NAMALWA (cell line): ENCODE data around the gene SPATA21.
A peak's percentile ranks its signal among the peaks of the same experiment; 100 is the strongest.

ENCODE experiments used
- DNase-seq: peaks from one replicate; pipeline ENCODE4 v3.0.0-alpha.2; 2015; ENCODE audit warnings: low spot score

Gene SPATA21

DNA sequence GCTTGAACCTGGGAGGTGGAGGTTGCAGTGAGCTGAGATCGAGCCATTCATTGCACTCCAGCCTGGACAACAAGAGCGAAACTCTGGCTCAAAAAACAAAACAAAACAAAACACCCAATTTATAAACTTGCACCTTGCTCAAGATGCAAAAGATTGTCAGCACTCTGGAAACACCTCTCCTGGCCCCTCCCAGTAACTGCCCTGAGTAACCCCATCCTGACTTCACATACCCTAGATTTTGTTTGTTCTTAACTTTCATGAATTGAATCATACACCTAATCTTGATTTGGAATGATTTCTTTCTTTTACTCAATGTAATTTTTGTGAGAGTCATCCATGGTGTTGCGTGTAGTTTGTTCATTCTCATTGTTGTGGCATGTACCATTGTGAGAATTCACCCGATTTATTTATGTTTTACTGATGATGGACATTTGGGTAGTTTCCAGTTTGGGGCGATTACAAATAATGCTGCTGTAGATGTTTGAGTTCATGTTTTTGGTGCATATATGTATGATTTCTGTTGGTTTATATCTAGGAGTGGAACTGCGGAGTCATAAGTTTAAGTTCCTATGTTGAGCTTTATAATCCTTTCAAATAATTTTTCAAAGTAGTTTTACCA, 13.7 kb upstream of the SPATA21 start:
- DNase-seq = no peak

DNA sequence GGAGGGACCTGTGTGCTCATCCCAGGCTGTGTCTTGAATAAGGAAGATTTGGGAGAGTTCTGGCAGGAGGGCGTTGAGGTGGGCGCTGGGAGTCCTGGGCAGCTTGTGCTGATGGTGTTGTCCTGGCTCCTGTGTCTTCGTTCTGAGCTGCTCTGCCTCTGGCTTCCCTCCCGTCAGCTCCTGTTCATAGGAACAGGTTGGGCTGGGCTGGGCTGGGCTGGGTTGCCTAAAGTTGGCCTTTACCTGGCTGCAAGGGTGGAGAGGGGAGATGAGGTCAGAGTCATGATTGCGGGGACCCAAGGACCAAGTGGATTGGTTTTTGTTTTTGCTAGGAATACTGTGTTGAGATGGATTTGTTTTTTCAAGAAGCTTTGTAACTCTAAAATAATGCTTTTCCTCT, 12.4 kb upstream of the SPATA21 start:
- no peak for DNase-seq

DNA sequence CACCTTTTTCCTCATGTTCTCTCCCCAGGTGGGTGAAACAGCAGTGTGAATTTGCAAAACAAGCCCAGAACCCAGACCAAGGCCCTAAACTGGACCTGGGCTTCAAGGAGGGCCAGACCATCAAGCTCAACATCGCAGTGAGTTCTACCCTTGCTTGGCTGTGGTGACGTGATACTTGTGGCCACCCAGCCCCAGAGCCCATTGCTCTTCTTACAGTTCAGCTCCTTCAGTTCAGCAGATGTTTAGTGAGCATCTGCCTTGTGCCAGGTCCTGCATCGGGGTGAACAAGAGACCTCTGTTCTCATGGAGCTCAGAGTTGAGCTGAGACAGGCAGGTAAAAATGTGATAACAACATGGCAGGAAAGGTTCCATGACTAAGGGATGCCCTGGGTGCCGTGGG, 11.8 kb upstream of the SPATA21 start:
- no peak for DNase-seq

DNA sequence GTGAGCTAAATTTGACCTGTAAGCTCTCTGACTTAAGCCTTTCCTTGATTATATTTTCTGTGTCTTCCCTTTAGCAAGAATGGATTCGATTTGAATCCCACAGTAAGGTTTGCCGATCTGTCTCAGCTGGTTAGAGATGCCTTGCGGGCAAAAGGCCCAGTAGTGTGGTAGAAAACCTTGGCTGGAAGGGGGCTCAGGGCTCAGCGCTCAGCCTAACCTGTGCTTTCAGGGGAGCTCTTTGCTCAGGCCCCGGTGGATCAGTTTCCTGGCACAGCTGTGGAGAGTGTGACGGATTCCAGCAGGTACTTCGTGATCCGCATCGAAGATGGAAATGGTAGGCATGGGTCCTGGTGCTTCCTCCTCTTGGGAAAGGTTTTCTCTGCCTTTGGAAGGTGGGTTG, 10.4 kb upstream of the SPATA21 start:
- DNase-seq = no peak

DNA sequence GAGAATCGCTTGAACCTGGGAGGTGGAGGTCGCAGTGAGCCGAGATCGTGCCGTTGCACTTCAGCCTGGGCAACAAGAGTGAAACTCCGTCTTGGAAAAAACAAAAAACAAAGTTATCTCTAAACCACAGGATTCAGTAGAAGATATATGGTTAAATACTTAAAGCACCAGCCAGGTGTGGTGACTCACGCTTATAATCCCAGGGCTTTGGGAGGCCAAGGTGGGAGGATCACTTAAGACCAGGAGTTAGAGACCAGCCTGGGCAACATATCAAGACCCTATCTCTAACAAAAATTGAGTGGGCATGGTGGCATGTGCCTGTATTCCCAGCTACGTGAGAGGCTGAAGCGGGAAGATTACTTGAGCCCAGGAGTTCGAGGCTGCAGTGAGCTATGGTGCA, 8.9 kb upstream of the SPATA21 start:
- DNase-seq = no peak

DNA sequence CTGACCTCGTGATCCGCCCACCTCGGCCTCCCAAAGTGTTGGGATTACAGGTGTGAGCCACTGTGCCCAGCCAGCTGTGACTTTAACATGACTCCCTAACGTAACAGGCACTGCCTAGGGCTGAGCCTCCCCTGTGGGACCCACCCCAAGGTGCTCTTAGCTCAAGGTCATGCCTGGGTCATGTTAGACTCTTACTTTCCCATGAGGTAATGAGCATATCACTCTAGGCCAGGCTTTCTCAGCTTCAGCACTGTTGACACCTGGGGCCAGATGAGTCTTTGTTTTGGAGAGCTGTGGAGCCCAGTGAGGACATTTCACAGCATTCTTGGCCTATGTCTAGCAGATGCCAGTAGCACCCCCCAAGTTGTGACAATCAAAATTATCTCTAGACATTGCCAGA, 7.8 kb upstream of the SPATA21 start:
- DNase-seq = no peak

DNA sequence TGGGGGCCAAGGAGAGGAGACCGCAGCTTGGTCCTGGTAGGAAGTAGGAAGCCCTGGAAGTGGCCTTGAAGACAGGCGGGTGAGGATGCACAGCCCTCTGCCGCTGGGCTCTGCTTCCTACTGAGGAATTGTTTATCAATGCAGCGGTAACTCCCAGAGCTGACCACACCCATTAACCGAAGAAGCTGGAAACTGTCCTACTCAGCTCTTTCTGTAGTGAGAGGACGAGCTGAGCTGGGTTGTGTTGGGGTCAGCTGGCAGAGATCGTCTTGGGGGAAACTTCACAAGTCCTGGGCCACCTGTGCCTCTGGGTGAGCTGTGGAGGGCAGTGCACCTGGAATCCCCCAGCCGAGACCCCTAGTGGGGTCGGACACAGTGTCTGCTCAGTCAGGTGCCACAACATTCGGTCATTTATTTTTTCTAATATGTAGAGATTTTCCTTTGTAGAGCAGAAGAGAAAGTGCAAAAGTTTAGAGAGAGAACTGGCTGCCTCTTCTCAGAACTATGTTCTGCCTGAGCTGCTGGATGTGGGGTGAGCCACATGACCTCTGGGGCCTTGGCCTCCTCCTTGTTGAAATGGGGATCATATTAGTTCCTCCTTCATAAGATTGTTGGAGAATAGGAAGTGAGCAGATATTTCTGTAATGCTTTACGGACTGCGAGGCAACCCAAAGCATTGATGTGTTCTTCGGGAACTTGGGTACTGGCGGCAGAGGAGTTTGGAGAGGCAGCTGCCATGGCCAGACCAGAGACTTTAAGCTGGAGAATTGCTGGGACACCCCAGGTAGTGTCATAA, 6.9 kb upstream of the SPATA21 start:
- DNase-seq = no peak

DNA sequence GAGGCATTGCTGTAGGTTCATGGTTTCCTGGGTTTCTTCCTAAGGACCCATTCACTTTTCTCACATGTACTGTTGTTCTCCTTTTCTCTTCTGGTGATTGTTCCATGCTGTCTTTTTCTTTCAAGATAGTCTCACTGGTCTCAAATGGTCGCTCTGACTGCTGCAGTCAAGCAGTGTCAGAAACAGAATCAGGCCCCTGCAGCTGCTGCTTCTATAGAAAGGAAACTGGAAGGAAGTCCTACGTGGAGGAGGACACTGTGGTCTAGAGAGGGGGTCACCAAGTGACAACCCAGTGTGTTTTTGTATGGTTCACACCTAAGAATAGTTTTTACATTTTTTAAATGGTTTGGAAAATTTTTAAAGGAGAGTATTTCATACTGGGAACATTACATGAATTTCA, 5.7 kb upstream of the SPATA21 start:
- no peak for DNase-seq

DNA sequence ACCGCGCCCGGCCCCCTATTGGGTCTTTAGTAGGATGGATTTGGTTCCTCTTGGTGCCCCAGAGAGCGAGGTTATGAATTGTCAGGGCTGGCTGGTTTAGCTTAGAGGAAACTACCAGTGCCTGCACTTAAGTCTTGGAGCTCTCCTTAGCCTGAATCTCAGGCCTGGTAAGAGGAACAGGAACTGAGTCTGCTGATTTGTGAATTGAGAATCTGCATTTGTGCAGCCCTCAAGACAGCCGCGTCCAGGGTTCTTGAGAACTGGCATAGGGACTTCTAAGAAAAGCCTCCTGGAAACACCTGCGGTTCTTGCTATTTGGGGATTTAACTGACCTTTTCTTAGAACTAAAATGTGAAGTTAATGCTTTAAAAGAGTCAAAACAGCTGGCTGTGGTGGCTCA, 5.0 kb upstream of the SPATA21 start:
- DNase-seq = peak; percentile 38

DNA sequence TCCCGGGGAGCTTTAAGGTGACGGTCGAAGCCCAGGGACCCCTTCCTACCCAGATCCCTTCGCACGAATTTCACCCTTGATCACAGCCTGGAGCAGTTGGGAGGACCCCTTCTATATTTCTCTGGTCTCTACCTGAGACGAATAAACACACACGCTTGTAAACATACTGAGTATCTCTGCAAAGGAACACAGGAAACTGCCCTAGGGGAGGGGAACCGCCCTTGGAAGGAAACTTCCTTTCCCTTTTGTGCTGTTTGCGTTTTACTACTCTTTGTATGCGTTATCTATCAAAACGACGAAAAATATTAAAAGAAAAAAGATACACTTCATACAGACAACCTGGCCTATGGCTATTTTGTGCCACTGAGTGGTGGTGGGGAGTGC, 4.0 kb upstream of the SPATA21 start:
- no peak for DNase-seq

DNA sequence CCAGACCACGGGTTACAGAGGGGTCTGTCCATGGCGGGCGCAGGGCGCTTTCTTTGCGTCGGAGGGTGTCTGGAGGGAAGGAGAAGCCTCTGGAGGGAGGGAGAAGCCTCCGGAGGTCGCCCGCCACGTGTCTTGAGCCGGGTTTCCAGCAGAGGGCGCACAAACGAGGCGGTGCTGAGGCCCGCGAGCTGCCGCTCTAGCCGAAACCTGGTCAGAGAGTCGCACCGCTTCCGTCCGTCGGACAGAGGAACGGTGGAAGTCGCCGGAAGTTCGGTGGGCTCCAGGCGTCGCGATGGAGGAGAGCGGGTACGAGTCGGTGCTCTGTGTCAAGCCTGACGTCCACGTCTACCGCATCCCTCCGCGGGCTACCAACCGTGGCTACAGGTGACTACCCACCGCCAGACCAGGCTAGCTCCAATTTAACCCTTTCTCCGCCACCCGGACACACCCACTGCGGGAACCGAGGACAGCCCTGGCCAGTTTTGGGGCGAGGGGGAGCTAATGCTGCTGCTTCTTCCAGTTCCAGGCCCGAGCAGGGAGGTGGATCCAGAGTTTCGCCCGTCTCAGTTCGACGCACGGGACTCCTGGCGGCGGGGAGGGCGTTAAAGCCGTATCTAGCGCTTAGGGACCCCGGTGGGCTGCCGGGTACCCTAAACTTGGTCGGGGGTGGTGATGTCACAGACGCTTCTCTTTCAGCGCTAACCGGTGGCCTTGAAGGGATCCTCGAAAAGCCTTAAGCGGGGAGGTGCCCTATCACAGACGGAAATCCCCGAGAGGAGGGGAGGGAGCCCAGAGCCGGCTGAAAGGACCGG, 3.5 kb upstream of the SPATA21 start, which contains the start of gene NECAP2:
NECAP2 (plus strand) TSS at position 255 of the 812 bp plus-strand sequence; CDS start at position 293, 38 bp downstream.
- peak; percentile 97 for DNase-seq

DNA sequence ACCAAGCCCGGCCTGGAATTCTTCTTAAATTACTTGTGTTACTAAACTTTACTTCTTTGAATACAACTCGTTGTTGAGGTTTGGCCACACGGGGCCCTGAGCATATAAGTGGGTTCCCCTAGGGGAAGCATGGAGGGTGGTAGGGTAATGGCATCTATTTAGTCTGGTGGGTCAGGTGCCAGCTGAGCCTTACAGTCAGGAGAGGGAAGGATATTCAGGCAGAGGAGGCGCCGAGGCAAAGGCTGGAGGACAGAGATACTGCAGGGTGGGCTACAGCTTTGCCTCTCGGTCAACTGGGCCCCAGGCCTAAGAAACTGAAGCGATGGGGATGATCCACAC, 2.9 kb upstream of the SPATA21 start:
- DNase-seq = no peak

DNA sequence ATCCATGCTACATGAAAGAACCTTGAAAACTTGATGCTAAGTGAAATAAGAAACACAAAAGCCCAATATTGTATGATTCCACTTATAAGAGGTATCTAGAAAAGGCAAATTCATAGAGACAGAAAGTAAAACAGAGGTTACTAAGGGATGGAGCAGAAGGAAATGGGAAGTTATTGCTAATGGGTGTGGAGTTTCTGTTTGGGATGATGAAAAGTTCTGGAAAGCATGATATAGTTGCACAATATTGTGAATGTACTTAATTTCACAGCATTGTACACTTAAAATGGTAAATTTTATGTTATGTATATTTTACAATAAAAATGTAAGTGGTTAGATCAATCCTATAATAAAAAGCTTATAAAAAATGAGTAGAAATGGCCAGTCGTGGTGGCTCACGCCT, 1.7 kb upstream of the SPATA21 start:
- DNase-seq = no peak

DNA sequence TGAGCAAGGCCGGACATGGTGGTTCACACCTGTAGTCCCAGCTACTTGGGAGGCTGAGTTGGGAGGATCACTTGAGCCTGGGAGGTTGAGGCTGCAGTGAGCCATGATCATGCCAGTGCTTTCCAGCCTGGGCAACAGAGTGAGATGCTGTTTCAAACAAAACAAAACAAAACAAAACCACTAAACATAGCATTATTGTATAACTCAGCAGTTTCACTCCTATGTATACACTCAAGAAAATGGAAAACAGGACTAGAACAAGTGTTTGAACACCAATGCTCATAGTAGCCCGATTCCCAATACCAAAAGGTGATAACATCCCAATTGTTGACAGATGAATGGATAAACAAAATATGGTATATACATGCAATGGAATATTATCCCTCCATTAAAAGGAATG, 1.3 kb upstream of the SPATA21 start:
- DNase-seq = no peak

DNA sequence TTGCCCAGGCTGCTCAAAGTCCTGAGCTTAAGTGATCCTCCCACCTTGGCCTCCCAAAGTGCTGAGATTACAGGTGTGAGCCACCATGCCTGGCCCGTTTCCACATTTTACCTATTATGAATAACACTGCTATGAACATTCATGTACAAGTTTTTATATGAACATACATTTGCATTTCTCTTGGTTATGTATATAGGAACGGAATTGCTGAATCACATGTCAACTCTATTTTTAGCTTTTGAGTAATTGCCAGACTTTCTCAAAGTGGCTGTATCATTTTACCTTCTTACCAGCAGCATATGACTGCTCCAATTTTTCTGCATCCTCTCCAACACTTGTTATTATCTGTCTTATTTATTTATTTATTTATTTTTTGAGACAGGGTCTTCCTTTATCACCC, 2.7 kb downstream of the SPATA21 start:
- no peak for DNase-seq

DNA sequence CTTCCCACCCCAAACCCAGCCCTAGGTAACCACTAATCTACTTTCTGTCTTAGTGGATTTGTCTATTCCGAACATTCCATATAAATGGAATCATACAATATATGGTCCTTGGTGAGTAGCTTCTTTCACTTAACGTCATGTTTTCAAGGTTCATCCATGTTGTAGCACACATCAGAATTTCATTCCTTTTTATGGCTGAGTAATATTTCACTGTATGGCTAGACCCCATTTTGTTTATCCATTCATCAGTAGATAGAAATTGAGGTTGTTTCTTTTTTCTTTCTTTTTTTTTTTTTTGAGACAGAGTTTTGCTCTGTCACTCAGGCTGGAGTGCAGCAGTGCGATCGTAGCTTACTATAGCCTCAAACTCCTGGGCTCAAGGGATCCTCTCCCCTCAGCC, 3.2 kb downstream of the SPATA21 start:
- DNase-seq = no peak

DNA sequence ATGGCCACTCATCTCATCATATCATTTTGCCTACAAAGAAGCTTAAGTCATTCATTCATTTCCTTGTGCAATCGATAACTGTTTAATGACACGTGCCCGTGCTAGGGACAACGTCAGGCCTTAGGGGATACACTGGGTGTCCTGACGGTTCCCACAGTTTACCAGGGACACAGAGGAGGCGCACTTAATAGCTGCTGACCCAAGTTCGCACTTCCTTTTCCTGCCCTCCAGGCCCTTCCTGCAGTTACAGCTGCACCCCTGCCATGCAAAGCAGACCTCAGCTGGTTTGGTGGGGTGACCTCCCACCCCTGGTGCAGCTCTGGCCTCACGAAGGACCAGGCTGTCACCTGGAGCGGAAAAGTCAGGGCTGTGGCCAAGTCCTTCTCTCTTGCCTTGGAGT, 4.2 kb downstream of the SPATA21 start:
- DNase-seq = peak; percentile 51

DNA sequence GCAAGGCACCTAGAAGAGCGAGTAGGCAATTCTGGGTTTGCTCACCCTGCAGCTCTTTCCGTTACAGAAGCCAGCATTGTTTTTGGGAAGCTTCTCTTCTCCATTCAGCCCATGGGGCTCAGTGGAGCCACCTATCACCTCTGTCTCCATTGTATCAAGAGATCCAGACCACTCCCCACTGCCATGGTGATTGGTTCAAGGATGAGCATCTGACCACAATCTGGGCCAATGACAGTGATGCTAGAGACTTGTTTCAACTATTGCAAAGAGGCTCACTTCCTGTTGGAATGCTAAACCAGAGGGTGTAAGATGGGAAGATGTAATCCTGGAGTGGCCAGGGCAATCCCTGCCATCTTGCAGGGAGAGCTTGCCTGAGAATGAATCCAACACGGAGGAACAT, 6.6 kb downstream of the SPATA21 start:
- DNase-seq = peak; percentile 68

DNA sequence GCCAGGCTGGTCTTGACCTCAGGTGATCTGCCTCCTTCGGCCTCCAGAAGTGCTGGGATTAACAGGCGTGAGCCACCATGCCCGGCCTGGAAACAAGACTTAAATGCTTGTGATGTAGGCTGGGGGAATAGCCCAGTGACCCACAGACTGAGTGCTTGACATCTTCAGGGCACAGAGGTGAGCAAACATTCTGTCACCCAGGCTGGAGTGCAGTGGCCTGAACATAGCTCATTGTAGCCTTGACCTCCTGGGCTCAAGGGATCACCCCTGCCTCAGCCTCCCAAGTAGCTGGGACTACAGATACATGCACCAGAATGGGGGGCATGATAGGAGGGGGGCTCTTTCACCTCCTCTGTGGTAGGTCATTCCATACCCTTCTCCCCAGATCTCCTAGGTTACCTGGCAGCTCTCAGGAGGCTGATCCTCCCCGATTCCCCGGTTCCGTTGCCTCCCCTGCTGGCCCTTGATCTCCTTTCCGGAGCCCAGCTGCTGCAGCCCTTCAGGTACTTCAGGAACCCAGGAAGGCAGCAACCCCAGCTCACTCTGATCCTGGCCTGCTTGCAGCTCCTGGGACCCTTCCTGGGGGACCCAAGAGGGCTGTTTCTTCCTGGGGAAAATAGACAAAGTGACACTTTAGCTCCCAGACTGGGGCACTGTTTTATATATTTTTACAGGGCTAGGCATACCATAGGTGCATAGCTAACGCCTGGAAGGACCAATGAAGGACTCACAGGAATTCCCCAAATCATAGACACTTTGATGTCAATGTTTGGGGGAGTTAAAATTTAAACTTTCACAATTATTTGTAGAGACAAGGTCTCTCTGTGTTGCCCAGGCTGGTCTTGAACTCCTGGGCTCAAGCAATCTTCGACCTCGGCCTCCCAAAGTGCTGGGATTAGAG, 11.8 kb downstream of the SPATA21 start:
- no peak for DNase-seq

DNA sequence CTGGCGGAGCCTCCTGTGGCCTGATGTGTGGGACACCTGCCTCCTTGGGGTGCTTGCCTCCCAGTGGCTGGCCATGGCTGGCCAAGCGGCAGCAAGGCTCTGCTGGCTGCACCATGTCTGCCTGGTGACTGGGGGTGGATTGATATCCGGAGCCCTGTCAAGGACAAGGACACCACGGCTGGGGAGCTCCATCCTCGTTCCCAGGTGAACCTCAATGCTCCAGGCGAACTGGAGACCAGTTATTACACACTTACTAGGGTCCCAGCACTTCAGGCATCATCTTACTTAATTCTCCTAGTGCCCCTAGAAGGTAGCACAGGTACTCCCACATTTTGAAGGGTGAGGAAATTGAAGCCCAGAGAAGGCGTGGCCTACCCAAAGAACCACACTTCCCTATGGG, 15.2 kb downstream of the SPATA21 start:
- no peak for DNase-seq

DNA sequence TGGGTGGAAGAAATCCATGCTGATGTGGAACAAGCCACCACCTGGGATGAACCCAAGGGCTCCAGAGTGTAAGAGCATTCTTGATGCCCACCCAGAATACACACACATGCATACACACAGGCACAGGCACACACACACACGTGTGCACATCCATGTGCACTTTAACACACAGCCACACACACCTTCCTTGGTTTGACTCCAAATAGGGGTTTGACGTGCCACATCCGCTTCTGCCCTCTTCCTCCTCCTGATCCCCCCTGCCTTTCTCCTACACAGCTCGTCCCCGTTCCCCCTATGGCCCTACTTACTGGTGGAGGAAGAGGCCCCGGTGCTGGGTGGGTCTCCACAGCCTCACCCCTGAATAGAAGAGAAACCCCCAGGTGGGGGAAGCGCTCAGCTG, 16.0 kb downstream of the SPATA21 start:
- no peak for DNase-seq
